NCI-H510A (cell line): ENCODE measurements around the gene TMEM132D.
A peak's percentile ranks its signal among the peaks of the same experiment; 100 is the strongest.
"Not testable (repeated sequence)": the region's sequence is repeated elsewhere in the genome, so short reads cannot be mapped to it uniquely, and the experiment has no call there.

ENCODE experiments used
- DNase-seq: peaks from one replicate; lab custom pipeline; 2025; lab: John Stamatoyannopoulos, UW

TMEM132D gene

DNA sequence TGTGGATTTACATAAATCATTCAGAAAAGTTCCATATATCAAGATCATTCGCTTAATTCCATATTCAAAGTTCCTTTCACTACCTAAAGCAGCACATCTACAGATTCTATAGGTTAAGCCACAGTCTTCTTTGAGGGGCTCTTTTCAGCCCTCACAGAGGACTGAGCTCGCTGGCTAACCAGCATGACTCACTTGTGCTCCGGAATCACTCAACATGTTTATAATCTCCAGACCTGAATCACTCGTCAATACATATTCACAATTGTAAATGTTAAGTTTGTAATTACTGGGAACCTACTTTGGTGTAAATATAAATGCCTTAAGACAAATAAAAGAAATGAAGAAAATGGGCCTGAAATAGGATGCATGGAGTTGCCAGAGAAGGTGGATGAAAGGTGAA is 315.7 kb downstream of the TMEM132D start:
- no peak for DNase-seq

DNA sequence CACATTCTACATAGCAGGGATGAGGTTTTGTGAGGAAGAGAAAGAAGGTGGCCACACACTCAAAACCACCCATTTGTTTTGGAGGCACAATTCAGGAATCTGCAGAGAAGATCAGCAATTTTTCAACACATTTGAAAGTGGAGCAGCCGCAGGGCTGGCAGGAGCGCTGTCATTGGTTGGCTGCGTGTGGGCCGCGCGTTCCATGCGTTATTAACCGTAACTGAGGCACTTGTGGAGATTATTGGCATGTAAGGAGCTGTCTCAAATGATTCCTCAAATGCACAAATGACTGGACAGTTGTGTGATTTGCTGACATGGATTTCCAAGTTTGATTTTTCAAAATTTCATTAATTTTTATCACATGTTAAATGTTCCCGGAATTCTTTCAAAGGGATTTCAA is 318.5 kb downstream of the TMEM132D start:
- DNase-seq, result no peak

DNA sequence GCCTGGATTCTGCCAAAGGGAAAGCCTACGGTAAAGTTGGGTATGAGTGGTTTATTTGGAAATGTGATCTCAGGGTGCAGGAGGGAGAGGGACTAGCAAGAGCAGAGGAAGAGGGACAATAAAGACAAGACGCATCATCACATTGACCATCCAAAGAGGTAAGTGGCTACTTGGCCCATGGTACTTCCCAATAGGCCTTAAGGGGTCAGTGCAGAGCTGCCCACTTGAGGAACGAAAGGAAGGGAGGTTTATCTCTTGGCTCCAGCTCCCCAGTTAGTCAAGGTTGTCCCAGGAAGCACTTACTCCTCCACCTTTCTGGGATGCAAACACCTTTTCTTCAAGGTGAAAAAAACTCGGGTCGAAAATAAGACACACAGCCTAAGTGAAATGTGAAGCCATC is 323.9 kb downstream of the TMEM132D start:
- DNase-seq, result no peak

DNA sequence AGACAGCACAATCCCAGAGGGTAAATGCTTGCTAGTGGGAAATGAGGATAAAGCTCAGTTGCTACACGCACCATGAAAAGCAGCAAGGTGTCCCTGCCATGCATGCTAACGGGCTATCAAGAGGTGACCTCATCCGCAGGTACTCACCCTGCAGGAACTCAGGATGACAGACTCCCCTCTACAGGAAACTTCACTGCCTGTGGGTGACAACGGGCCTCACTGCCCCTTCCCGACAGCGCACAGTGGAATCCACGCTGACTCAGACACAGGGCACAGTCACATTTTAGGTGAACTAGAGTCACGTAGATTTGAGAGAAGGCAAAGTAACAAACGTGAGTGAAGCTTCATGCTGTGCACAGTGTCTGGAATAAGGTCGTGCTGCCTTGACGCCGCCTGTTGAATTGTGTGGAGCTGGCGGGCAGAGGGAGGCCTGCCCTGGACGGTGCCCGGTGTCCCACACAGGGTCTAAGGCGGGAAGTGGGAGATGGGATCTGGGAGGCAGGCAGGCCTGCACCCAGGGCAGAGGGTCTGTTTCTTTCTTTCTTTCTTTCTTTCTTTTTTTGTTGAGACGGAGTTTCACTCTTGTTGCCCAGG is 331.8 kb downstream of the TMEM132D start:
- DNase-seq, result peak; percentile 8

DNA sequence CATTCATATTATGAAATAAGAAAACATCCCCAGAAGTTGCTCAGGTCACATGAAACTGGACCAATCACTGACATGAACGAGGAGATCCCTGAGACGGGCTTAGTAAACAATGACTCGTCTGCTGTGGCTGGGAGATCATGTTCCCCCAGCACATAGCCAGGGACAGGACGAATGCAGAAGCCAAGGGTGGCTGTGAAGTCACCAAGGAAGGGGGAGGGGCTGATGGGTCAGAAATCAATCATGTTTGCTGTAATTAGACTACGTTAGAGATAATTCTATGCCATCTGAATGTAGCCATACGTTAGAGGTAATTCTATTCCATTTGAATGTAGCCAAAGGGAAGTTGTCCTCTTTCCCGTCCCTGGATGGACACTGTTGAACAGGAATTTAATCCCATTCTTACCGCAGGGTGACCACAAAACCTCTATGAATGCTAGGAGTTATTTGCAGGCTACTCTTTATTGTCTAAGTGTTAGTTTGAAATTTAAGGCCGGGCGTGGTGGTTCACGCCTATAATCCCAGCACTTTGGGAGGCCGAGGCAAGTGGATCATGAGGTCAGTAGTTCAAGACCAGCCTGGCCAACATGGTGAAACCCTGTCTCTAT is 332.9 kb downstream of the TMEM132D start:
- peak; percentile 61 for DNase-seq

DNA sequence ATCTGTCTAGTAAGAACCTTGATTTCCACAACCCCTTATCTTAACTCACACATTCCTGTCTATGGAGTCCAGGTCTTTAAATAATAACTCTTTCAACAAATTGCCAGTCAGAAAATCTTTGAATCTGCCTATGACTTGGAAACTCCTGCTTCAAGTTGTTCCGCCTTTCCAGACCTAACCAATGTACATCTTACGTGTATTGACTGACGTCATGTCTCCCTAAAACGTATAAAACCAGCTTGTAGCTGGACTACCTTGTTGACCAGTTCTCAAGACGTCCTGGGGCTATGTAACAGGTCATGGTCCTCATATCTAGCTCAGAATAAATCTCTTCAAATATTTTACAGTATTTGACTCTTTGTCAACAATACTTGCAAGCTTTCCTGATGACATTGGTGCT is 337.0 kb downstream of the TMEM132D start:
- no peak for DNase-seq

DNA sequence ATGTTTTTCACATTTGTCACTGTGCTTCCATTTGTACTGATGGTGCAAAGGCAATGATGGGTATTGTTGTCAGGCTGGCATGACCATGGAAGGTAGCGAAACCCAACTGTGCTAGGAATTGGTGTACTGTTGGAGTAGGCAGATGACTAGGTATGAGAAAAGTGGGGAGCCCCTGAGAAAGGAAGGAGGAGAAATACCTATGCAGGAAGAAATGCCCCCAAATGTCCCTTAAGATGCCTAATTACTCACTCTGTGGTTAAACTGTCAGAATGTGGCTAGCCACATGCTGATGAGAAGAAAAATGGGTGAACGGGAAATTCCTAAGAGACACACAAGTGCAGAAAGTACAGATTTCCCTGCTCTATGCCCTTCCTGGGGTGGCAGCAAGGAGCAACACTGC is 339.1 kb downstream of the TMEM132D start:
- no peak for DNase-seq

DNA sequence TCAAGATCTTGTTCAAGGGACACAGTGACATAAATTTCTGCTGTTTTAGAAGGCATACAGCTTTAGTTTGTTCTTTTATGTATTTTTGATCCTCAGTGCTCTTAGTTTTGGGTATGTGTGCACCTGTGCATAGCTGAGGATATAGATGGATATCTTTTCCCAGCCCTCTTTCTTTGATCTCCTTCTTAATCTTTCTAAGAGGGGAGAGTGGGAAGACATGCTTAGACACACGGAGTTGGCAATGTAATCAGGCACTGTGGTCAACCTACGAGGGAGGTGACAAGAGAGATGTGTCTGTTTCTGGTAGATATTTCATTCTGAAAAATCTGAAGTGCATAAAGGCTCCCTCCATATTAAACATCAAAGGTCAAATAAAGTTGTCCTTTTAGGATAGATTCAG is 340.6 kb downstream of the TMEM132D start:
- DNase-seq, result no peak

DNA sequence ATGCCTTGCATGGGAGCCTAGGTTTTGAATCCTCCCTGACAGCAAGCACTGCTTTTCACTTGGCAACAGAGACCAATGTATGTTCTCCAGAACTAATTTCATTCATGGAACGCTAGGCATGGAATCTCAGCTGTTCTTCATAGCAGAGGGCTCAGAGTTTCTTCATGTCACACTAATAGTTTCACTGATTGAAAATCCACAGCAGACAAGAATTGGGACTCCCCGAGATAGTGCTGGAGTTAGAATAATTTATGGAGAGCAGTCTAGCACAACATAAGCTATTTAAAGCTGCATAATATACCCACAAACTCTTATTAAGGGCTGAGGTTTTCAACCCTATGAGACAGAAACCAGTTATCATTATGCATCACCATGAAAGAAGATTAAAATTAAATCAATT is 342.5 kb downstream of the TMEM132D start:
- no peak for DNase-seq

DNA sequence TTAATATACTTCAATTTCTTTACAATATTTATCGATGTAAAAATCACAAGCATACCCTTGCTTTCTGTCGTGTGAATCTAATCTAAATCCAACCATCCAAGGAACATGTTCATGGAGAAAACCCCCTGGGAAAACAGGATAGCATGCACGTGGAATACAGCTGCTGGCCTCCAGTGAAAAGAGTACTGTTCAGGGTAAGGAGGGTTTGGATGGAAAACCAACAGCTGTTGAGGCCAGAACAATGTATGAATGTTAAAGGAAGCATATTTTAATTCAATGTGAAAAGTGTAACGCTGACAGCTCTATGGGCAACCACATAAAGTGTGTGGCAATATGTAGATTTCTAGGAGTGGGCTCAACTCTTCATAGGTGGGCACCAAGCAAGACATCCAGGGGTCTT is 344.0 kb downstream of the TMEM132D start:
- DNase-seq, result no peak

DNA sequence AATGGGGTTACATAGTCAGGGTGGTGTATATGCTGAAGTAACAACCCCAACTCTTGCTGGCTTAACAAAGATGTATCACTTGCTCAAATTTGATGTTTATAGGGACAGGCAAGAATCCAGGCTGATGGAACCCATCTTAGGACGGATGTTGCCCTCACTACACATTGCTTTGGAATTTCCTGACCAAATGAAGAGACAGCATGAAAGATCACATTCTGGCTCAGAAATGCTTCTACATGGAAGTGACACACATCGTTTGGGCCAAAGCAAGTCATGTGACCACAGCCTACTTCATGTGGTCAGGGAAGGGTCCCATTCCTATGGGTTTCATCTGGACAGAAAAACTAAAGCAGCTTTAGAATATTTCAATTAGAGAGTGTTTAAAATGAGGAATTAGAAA is 345.8 kb downstream of the TMEM132D start:
- no peak for DNase-seq

DNA sequence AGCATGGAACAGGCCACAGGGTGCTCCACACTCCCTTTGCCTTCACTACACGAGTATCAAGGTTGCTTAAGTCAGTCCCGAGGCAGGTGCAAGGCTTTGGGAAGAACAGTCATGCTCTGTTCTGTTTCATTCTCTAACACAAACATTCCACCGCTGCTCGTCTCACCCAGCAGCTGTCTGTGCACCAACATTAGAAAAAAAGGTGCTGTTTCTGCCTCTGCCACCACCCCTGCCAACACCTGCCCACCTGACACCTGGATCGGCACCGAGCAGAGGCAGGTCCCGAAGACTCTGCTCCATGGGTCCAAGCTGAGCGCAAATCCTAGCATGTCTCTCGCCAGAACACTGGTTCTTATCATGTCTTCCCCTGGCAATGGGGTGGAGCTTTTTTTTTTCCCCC is 347.7 kb downstream of the TMEM132D start:
- no peak for DNase-seq

DNA sequence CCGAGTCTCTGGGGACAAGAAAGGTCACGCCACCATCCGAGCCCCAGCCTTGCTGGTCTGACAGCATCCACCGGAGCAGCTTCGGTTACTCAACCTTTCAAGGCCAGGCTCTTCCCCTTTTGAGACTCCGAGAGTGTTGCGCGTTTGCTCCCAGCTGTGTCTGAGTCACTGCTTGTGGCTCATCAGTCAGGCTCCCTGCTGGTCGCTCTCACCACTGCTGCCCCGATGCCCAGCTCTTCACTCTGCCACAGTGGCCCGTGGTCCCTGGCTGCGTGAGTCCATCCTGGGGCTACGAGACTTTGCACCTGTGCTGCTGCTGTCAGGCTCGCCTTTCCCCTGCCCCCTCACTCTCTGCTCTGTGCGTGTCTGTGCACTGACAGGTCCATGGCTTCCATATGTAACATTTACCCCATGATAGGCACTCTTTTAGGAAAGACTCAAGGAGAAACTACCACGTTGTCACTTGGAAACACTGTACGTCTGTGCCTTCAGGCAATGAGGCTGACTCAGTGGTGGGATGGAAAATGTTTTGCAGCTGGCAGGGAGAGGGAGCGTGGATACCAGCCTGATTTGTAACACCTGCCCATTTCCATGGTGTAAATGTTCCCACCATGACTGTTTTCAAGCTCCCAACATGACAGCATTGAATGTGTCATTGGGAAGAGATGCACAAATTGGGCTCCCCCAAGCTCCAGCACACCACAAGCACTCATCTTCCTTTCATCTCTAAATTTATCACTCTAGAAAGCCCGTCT is 350.7 kb downstream of the TMEM132D start:
- no peak for DNase-seq

DNA sequence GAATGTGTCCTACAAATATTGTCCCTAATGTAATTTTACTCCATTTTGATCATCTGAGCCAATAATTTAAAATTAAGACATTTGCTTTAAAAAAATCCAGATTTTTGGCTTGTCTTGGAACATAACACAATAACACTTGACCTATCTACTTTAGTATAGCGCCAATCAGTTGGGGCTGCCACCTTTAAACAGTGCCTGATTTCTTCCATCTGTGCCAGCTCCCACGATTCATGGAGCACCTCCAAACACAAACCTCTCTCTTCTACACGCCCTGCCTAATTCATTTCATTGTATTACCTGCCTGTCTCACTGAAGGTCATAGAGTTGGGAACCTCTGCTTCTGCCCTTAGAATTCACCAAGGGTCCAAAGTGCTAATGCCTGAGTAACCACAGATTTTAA is 352.4 kb downstream of the TMEM132D start:
- DNase-seq, result no peak

DNA sequence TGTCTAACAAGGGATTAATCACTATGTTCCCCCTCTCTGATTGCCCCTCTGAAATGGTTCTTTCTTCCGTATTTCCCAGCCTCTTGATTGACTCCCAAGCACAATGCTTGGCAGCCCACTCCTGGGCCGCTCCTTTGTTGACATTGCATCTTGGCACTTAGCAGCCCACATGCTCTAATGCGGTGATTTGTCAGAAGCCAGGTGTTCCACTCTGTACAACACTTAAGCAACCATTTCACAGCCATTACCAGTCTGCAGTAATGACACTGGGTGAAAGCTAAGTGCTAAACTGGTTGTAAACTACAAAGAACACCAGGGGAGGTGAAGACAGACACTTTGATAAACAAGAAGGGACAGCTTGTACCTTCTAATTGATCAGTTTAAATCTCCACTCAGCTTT is 353.5 kb downstream of the TMEM132D start:
- peak; percentile 96 for DNase-seq

DNA sequence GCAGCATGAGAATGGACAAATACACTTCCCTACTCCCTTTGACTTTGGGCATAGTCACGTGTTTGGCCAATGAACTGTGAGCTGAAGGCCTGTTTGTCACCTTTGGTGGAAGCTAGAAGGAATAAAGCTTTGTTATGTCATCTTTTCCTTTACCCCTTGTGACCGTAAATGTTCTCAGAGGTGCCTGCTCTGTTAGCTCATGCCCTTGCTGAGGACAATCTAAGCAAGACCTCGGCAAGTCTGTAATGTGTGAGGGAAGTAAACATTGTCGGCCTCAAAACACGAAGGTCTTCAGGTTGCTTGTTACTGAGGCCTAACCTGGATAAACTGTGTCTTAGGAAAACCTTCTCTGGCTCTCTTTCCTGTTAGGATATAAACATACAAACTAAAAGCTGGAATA is 354.2 kb downstream of the TMEM132D start:
- no peak for DNase-seq

DNA sequence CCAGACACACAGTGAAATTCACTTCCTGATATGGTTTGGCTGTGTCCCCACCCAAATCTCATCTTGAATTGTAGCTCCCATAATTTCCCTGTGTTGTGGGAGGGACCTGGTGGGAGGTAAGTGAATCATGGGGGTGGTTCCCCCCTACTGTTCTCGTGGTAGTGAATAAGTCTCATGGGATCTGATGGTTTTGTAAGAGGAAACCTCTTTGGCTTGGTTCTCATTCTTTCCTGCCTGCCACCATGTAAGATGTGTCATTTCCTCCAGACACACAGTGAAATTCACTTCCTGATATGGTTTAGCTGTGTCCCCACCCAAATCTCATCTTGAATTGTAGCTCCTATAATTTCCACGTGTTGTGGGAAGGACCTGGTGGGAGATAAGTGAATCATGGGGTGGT is 354.8 kb downstream of the TMEM132D start:
- not testable (repeated sequence) for DNase-seq

DNA sequence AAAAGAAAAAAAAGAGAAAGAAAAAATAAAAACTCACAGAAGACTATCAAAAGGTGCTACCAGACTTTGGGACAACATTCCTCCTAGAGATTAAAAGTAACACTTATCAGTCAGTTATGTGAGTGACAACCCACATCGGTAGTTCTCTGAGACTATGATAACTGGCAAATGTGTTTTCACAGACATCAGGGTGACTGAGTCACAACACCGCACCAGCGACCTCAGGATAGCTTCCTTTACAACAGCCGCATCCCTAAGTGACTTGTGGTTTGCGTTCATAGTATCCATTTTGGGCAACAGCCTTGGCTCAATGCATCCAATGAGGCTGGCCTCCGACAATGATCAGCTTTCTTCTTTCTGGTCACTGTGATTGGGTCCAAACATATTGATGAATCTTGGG is 359.1 kb downstream of the TMEM132D start:
- no peak for DNase-seq

DNA sequence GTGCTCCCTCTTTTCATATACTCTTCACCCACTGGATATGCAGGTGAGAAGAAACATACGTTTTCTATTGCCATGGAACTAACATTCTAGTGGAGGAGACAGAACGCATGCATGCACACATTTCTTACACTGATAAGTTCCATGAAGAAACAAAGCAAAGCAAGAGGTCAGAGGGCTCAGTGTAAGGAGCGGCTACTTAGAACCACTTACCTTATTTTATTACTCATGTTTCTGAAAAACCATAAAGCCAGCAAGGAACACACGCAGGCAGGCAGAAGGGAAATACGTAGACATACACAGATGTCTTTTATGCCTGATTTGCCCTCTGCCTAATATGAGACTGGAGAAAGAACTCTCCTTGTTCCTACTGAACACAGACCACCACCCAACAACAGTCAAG is 362.9 kb downstream of the TMEM132D start:
- DNase-seq, result no peak

DNA sequence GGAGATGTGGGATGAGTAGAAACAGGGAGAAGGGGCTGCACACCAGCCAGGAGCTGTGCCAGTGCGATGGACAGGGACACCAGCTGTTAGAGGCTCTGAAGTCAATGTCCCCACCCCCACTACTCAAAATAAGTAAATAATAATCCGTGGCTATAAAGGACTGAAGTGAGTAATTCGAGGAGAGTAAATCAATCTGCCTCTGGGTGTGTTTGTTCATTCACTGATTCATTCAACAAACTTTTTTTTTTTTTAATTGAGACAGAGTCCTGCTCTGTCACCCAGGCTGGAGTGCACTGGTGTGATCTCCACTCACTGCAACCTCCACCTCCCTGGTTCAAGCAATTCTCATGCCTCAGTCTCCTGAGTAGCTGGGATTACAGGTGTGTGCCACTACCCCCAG is 363.6 kb downstream of the TMEM132D start:
- peak; percentile 81 for DNase-seq

DNA sequence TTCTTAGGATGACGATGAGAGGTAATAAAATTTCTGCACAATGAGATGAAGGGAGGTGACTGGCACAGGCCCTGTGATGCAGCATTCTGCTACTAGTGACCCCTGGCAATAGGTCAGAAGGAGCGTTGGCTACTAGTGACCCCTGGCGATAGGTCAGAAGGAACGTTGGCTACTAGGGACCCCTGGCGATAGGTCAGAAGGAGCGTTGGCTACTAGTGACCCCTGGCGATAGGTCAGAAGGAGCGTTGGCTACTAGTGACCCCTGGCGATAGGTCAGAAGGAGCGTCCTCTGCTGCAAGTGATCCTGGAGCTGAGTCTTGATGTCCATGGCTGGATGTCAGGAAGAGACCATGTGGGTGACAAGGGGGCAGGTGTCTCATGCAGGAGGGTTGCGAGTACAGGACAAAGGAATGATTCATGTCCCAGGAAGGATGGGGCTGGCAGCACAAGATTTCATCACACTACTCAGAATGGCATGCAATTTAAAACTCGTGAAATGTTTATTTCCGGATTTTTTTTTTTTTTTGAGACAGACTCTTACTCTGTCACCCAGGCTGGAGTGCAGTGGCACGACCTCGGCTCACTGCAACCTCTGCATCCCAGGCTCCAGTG is 365.0 kb downstream of the TMEM132D start:
- not testable (repeated sequence) for DNase-seq

DNA sequence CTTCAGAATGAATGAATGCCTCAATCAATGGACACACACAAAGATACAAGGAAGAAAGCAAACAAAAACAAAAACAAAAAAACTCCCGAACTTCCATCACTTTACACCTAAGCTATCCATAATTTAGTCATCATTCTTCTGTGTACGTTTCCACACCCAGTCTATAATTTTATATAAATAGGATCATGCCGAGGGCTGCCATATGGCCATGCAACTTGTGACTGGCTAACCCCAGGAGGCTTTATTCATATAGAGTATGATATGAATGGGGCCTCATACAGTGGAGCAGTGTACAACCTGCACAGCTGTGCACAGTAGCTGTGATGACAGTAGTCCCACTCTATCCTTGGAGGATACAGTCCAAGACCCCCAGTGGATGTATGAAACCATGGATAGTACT is 365.7 kb downstream of the TMEM132D start:
- no peak for DNase-seq
